Sciatic nerve (tissue), 2 donors: ENCODE measurements around the gene PCYT2. TPM values are rescaled to one million over a fixed set of nuclear protein-coding genes. Genes with fewer than 3 reads are reported as not detected.

ENCODE experiments used
- ATAC-seq: fragments of 200-7000 bp; cut with Tn5 transposase; one replicate; pipeline ENCODE4 v1.9.1; 2020; ENCODE audit warnings: mild to moderate bottlenecking, moderate library complexity
- DNase-seq: peaks from one replicate; pipeline ENCODE4 v3.0.0-alpha.2; 2020; ENCODE audit warnings: low spot score
- intact Hi-C: fragments of 100-400 bp; cut with DNase I; formaldehyde crosslinking; loops from one replicate; pipeline ENCODE4 v1.14.2; 2022
- total RNA-seq: library from RNA; stranded (reverse); fragmentation: NEBNext Ultra II Directional; extraction: Animal tissue kit (Norgen Biotek cat#: 25700); gene quantifications from one replicate; pipeline ENCODE4 v1.2.1, GENCODE V29; 2021
- donor health status: DM: no; HTN: no; CAD: no.
- donor health status: DM: no; HTN: no; CAD: no.

The PCYT2 gene
- total RNA-seq, 1 donor from 2014 or later, result 34.1 TPM

GRCh38 chr17:81948635-81949378 lies 37.6 kb upstream of the PCYT2 start:
- intact Hi-C loops, result no loop called here
- DNase-seq (no peak), ATAC-seq (peak; percentile 35)

- DNase-seq (no peak), ATAC-seq (no peak)
- intact Hi-C loops, result no loop called here
Measured at GRCh38 chr17:81947189-81947588, 36.0 kb upstream of the PCYT2 start, which contains the start of gene MYADML2. Gene MYADML2 (minus strand): TSS chr17:81947233. CDS start chr17:81941741, 5,492 bp downstream.

GRCh38 chr17:81944858-81945257 lies 33.7 kb upstream of the PCYT2 start:
- DNase-seq, result no peak
- intact Hi-C loops, result no loop called here
- no peak for ATAC-seq

DNA sequence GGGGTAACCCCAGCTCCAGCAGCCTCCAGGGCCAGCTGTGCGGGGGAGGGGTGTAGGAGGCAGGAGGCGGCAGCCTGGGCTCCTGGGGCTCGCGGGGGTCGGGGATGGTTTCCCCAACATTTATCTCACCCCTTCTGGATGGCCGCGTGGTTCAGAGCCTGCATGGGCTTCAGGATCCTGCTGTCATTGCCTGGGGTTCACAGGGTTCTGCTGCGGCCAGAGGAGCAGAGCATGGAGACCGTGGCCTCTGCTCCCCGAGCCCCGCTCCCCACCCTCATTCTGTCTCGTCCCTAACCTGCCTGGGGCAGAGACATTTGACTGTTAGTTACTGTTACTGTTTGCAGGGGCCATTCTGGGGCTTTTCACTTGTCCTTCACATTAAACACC lies 31.0 kb upstream of the PCYT2 start:
- intact Hi-C loops, result no loop called here
- ATAC-seq (no peak), DNase-seq (no peak)

GRCh38 chr17:81941484-81942166 lies 30.4 kb upstream of the PCYT2 start:
- DNase-seq (no peak), ATAC-seq (no peak)
- intact Hi-C loops, result no loop called here

- ATAC-seq (no peak), DNase-seq (no peak)
- intact Hi-C loops, result no loop called here
Measured at GRCh38 chr17:81940538-81941483, 29.6 kb upstream of the PCYT2 start.

DNA sequence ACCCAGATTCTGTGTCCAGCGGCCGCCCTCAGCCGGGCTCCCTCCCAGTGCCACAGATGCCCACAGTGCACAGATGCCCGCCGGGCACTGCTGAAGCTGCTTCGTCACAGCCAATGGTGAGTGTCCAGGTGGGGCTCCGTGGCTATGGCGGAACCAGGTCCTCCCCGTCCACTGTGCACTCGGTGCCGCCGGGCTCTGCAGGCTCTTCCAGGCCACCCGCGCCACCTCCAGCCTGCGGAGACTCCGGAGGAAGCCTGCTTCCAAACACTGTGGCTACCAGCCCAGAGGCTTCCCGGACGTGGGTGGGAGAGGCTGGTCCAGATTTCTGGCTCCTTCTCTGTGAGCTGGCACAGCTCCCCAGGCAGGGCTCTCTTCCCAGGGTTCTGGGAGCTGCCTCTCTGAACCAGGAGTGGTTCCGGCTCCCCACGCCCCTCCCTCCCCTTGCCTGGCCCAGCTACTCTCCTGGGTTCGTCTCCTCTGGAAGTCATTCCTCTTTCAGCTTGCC lies 28.7 kb upstream of the PCYT2 start:
- peak; percentile 56 for ATAC-seq
- no peak for DNase-seq

GRCh38 chr17:81939218-81939617 lies 28.0 kb upstream of the PCYT2 start:
- intact Hi-C loops, result no loop called here
- ATAC-seq (no peak), DNase-seq (no peak)

More for the DNA sequence above, 28.7 kb upstream of the PCYT2 start:
- intact Hi-C loops, result no loop called here

GRCh38 chr17:81935709-81936084 lies 24.5 kb upstream of the PCYT2 start:
- no peak for DNase-seq
- intact Hi-C loops, result no loop called here
- ATAC-seq, result no peak

GRCh38 chr17:81934850-81935708 lies 23.9 kb upstream of the PCYT2 start:
- intact Hi-C loops, result no loop called here
- DNase-seq (no peak), ATAC-seq (no peak)

DNA sequence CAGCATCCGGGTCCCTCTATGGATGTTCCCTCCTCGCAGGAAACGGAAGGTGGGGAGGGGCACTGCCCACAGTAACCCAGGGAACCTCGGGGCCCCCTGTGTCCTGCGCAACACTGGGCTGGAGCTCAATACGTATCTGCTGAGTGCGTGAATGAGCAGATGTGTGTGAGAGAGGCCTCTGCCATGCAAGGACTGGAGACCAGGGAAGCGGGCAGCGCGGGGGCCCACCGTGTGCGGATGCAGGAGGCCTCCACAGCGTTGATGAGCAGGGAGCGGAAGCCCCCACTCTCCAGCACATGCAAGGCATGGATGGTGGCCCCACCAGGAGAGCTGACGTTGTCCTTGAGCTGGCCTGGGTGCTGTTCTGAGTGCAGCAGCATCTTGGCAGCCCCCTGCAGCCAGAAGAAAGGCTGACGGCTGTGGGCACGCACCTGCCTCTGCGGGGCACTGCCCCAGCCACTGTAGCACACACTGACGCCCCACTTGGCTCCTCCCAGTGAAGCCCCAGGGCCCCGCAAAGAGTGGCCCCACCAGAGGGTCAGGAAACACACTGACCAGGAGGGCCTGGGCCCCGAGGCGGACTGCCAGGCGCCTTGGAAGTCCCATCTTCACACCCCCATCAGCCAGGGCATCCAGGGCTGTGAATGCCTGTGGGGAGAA lies 23.0 kb upstream of the PCYT2 start:
- no peak for ATAC-seq
- intact Hi-C loops, result no loop called here
- no peak for DNase-seq

DNA sequence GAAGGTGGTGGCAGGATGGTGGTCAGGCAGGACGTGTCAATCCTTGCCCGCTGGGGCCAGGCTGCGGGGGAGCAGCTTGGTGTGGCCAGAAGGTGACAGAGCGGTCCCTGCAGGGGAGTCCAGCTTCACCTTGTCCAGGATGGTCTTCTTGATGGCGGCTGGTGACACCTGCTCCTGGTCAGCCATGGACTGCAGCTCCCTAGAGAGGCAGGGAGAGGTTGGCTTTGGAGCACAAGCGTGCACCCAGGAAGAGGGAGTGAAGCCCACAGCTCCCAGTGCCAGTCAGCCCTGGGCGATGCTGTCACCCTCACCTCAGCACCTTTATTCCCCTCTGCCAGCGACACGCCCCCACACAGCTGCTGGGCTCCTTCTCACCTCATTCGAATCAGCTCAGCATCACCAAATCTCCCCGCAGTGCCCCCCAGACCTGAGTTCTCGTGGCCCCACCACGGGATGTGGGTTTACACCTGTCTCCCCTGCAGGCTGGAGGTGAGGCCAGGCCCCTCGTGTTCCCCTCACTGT lies 22.0 kb upstream of the PCYT2 start:
- ATAC-seq, result no peak
- intact Hi-C loops, result no loop called here
- DNase-seq, result no peak

DNA sequence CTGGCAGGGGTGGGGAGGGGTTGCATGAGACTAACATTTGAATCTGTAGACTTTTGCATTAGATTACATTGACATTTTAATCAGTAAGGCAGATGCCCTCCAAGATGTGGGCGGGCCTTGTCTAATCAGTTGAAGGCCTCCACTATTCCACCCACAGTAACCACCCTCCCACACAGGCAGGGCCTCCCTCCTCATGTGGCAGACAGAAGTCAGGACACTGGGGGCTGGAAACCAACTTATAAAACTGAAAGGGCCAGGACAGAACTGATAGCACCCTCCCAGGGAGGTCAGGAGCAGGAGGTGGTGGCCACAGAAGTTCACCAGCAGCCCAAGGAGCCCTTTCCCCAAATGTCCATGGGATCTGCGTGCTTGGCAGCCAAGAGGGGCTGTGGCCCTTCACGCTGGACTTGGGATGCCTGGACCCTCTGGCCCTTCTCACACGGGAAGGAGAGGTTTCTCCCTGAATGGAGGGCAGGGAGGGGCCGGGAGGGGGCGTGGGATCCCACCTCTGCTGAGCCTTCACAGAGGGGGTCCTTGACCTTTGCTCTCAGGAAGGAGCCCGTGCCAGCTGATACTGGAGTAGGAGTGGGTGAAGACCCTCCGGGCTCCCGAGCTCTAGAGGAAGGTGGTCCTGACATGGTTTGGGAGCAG lies 21.3 kb upstream of the PCYT2 start:
- DNase-seq, result no peak
- ATAC-seq, result no peak
- intact Hi-C loops, result no loop called here

GRCh38 chr17:81931557-81932332 lies 20.5 kb upstream of the PCYT2 start:
- DNase-seq (no peak), ATAC-seq (no peak)
- intact Hi-C loops, result no loop called here

DNA sequence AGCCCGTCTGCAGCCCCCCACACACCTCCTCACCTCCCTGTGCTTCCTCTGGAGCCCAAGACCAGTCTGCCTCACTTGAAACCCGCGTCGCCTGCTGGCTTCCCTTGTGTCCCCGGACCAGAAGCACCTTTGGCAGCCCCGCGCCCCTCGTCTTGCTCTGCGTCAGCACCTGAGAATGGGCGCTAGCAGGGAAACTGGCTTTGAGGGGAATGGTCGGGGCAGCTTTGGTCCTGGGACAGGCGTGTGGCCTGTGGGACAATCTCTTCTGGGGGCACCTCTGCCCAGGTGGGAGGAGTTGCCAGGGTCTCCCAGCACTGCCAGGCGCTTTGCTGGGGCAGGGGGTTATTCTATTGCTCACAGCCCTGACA lies 20.0 kb upstream of the PCYT2 start:
- DNase-seq (no peak), ATAC-seq (no peak)
- intact Hi-C loops, result no loop called here
